KMS-11 (cell line): ENCODE data around the gene HSPA1B.
A peak's percentile ranks its signal among the peaks of the same experiment; 100 is the strongest.
"Not testable (repeated sequence)": the region's sequence is repeated elsewhere in the genome, so short reads cannot be mapped to it uniquely, and the experiment has no call there.

Source experiments
- H2AFZ ChIP-seq: fragments of 200-600 bp; sonication (generic); 2 replicates; pipeline ENCODE4 v1.6.1; 2016; ENCODE audit warnings: antibody characterized with exemption, mixed run types, low read depth
- H3K27ac ChIP-seq: fragments of 200-600 bp; sonication (generic); 2 replicates; pipeline ENCODE4 v1.6.1; 2016; ENCODE audit warnings: mild to moderate bottlenecking, mixed run types
- H3K27me3 ChIP-seq: fragments of 200-600 bp; sonication (generic); 2 replicates; pipeline ENCODE4 v1.6.1; 2017; ENCODE audit warnings: mild to moderate bottlenecking, low read depth, mixed run types, moderate library complexity; ENCODE audit not compliant: insufficient read depth
- H3K36me3 ChIP-seq: fragments of 200-600 bp; sonication (generic); 2 replicates; pipeline ENCODE4 v1.6.1; 2017; ENCODE audit warnings: mild to moderate bottlenecking, mixed run types; ENCODE audit not compliant: insufficient read depth
- H3K4me1 ChIP-seq: fragments of 200-600 bp; sonication (generic); 2 replicates; pipeline ENCODE4 v1.6.1; 2016; ENCODE audit warnings: mild to moderate bottlenecking, low read depth, mixed run types; ENCODE audit not compliant: poor library complexity, severe bottlenecking
- H3K4me2 ChIP-seq: fragments of 200-600 bp; sonication (generic); 2 replicates; pipeline ENCODE4 v1.7.0; 2016; ENCODE audit warnings: mild to moderate bottlenecking, mixed run types
- H3K4me3 ChIP-seq: fragments of 200-600 bp; sonication (generic); IDR thresholded peaks from 2 replicates; pipeline ENCODE4 v1.6.1; 2017; ENCODE audit warnings: low read depth, low read length, mixed read lengths; ENCODE audit not compliant: insufficient read depth
- H3K79me2 ChIP-seq: fragments of 200-600 bp; sonication (generic); 2 replicates; pipeline ENCODE4 v1.6.1; 2016; ENCODE audit warnings: low read depth, mixed run types; ENCODE audit not compliant: insufficient read depth
- H3K9ac ChIP-seq: fragments of 200-600 bp; sonication (generic); 2 replicates; pipeline ENCODE4 v1.6.1; 2016; ENCODE audit warnings: mild to moderate bottlenecking, mixed run types
- H4K20me1 ChIP-seq: fragments of 200-600 bp; sonication (generic); 2 replicates; pipeline ENCODE4 v1.6.1; 2016; ENCODE audit warnings: mild to moderate bottlenecking, mixed run types; ENCODE audit not compliant: insufficient read depth
- CTCF ChIP-seq: fragments of 200-600 bp; sonication (generic); conservative IDR thresholded peaks from 2 replicates; pipeline ENCODE4 v1.6.1; 2017; ENCODE audit warnings: low read depth, mild to moderate bottlenecking, antibody characterized with exemption, low read length, moderate library complexity, mixed read lengths

Gene HSPA1B

GRCh38 chr6:31821301-31822035 lies 6.1 kb upstream of the HSPA1B start:
- H3K4me3 ChIP-seq: no peak overlapping the region
- H3K4me2 ChIP-seq: peak overlapping the region; percentile 85
- no peak for TF ChIP-seq CTCF
- H2AFZ ChIP-seq: peak overlapping the region; percentile 81
- H4K20me1 ChIP-seq: no peaks in the 10 kb centered on the region
- peak overlapping the region; percentile 96 for H3K27ac ChIP-seq
- H3K36me3 ChIP-seq: no peaks in the 10 kb centered on the region
- no peaks in the 10 kb centered on the region for H3K27me3 ChIP-seq
- H3K4me1 ChIP-seq: peaks cover 49% of the 10 kb centered on the region
- H3K9ac ChIP-seq: peak overlapping the region; percentile 92; the same call in 1 of the 2 replicates
- peaks cover 5% of the 10 kb centered on the region; the same call in 1 of the 2 replicates for H3K79me2 ChIP-seq

- peak overlapping the region; percentile 92 for H3K9ac ChIP-seq
- peak overlapping the region; percentile 96 for H3K27ac ChIP-seq
- H3K27me3 ChIP-seq: no peaks in the 10 kb centered on the region
- no peaks in the 10 kb centered on the region for H4K20me1 ChIP-seq
- no peaks in the 10 kb centered on the region for H3K36me3 ChIP-seq
- peaks cover 8% of the 10 kb centered on the region; the same call in 1 of the 2 replicates for H3K79me2 ChIP-seq
- H3K4me2 ChIP-seq: peak overlapping the region; percentile 85
- peak overlapping the region; percentile 81 for H2AFZ ChIP-seq
- TF ChIP-seq CTCF: no peak
- peaks cover 49% of the 10 kb centered on the region for H3K4me1 ChIP-seq
- no peak overlapping the region for H3K4me3 ChIP-seq
These were observed 5.3 kb upstream of the HSPA1B start for GRCh38 chr6:31822036-31822821.

- Histone ChIP-seq H3K4me2 (peak overlapping the region; percentile 71; the same call in 1 of the 2 replicates), H3K27ac (peak overlapping the region; percentile 96; the same call in 1 of the 2 replicates), H3K4me1 (peaks cover 49% of the 10 kb centered on the region)
- not testable (repeated sequence) for H3K36me3 ChIP-seq, H3K9ac ChIP-seq, H3K79me2 ChIP-seq, H3K27me3 ChIP-seq, H2AFZ ChIP-seq, H3K4me3 ChIP-seq, H4K20me1 ChIP-seq
These were observed 3.8 kb upstream of the HSPA1B start for GRCh38 chr6:31823592-31824196.

GRCh38 chr6:31825553-31825952 lies 2.0 kb upstream of the HSPA1B start:
- Histone ChIP-seq H2AFZ (no peak overlapping the region), H3K9ac (no peak overlapping the region)

More at GRCh38 chr6:31825553-31825952, 2.0 kb upstream of the HSPA1B start:
- Histone ChIP-seq H3K27ac (no peak overlapping the region; the same call in 1 of the 2 replicates), H3K4me1 (peaks cover 48% of the 10 kb centered on the region), H4K20me1 (no peaks in the 10 kb centered on the region), H3K79me2 (peaks cover 18% of the 10 kb centered on the region), H3K4me3 (no peak overlapping the region), H3K36me3 (no peaks in the 10 kb centered on the region), H3K27me3 (no peaks in the 10 kb centered on the region), H3K4me2 (peak overlapping the region; percentile 79; the same call in 1 of the 2 replicates)
- no peak for TF ChIP-seq CTCF
